HG03097 (cell line): Measurements from ENCODE around the gene PBXIP1.

ENCODE experiments used
- ATAC-seq: cut with Tn5 transposase; IDR thresholded peaks from one replicate; pipeline ENCODE4 v1.9.1; 2021; ENCODE audit not compliant: unreplicated experiment, low FRiP score

Gene PBXIP1, protein sequence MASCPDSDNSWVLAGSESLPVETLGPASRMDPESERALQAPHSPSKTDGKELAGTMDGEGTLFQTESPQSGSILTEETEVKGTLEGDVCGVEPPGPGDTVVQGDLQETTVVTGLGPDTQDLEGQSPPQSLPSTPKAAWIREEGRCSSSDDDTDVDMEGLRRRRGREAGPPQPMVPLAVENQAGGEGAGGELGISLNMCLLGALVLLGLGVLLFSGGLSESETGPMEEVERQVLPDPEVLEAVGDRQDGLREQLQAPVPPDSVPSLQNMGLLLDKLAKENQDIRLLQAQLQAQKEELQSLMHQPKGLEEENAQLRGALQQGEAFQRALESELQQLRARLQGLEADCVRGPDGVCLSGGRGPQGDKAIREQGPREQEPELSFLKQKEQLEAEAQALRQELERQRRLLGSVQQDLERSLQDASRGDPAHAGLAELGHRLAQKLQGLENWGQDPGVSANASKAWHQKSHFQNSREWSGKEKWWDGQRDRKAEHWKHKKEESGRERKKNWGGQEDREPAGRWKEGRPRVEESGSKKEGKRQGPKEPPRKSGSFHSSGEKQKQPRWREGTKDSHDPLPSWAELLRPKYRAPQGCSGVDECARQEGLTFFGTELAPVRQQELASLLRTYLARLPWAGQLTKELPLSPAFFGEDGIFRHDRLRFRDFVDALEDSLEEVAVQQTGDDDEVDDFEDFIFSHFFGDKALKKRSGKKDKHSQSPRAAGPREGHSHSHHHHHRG

DNA sequence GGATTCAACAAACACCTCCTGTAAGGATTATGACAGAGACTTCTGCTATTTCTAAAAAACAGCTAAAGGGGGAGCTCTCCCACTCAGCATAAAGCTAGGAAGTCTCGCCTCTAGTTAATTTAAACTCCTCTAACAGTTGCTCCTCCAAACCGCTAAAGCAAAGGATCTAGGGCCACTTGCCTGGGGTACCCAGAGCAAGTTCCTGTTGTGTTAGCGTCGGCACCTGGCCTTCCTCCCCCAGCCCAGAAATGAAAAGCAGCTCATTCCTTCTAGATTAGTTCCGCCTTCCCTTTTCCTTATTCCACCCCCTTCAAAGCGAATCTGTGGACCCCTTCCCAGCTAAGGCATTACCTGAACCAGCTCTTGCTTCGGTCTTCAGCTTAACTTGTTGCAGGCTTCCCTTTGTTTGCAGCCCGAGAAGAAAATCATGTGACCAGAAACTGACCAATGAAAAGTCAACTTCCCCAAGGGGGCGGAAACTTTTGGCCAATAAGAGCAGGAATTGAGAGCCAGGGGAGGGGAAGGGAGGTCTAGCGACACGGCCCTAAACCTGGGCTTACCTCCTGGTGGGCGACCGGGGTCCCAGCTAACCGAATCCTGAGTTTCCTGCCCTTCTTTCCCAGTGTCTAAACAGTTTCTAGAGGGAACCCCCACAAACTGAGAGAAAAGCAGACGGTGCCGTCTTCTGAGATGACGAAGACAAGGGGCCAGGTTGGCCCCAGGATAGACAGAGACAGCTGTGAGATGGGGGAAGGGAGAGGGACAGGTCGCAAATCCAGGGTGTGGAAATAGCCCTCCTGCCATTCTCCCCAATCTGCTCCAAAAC, at the start of gene PBXIP1:
Gene PBXIP1 (minus strand): TSS at position 382 of the 826 bp plus-strand sequence. CDS start 2,378 bp downstream, outside the sequence.
- ATAC-seq: peak; percentile 49

DNA sequence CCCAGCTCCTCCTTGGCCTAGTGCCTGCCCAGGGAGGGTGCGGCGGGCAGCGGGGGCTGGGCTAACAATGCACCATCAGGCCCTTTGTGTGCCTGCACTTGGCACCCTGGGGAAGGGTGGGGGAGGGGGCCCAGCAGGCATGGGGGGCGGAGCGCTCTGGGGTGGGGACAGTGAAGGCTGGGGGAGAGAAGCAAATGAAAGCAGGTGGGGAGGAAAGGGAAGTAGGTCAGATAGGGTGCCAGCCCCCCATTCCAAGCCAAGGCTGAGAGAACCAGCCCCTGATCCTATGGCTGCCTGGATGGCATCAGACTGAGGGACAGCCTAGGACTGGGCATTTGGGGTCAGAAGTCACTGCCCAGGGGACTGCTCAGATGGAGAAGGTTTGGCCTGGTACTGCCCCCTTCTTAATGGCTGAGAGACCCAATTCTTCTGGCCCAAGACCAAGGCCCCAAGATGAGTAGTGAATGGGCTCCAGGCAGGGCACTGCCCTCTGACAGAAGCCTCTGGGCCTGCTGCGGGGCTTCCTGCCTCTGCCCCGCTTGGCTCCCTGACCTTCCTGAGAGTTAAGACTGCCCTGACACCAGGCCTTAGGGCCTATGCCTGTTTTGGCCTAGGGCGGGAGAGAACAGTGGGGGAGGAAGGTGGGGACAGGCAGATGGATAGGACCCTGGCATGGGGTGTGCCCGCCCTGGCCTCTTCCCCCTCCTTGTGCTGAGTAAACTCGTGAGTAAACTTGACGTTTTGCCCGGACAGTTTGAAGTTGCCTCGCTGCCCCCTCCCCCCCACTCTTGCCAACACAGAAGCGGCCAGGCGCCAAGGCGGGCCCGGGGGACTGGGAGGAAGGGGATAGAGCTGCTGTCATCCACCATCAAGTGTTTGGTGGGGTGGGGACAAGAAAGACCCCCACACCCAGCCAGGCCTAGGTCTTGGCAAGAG, 49.4 kb upstream of the PBXIP1 start:
- ATAC-seq: no peak

DNA sequence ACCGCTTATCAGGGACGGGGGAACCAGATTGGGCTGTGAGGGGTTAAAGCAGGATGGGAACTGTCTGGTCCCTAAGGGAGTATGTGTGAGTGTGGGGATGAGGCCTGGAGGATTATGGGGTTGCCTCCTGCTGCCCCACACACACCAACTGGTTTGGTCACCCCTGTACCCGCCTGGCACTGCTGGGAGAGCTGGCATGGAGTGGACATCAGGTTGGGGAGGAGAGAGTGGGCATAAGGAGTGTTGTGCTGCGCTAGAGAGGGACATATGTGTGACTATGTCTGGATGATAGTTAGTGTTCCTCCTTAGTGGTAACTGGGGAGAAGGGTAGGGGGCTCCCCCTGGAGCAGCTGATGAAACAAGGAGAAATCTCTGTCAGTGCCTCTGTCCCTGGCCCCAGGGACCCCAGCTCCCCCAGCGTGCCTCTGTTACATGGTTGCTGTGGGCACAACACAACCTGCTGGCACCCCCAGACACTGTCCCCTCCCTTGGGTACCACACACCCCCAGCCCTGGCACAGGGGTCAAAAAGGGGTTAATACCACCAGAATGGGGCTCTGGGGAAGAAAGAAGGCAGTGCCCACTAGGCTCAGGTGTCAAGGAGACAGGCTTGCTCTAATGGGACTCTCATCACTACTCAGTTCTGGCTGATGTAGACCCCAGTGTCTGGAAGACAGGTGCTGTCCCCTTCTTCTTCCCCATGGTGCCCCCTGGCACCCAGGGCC, 48.6 kb upstream of the PBXIP1 start:
- ATAC-seq: no peak

DNA sequence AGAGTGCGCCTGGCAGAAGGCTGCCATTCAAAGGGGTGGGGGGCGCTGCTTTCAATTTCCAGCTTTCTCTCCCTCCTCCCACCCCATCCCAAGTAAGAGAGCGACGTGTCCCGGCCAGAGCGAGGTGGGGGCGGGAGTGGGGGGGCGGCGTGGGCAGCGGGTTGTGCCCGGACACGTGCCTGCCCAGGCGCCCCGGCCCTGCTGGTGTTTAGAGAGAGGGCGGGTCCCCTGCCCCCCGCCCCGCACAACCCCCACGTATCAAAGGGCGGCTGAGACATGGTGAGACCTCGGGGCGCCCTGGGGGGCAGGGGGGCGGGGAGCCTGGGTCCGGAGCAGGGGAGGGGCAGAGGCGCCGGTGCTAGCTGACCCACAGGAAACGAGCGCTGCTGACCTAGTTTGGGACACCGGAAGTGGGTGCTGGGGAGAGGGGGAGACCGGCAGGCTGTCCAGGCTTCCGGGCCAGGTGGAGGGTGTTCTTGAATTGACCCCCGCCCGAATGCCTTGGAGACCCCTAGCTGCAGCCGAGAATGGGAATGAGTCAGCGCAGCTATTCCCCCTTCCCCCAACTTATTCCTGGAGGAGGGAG, 48.0 kb upstream of the PBXIP1 start:
- no peak for ATAC-seq

DNA sequence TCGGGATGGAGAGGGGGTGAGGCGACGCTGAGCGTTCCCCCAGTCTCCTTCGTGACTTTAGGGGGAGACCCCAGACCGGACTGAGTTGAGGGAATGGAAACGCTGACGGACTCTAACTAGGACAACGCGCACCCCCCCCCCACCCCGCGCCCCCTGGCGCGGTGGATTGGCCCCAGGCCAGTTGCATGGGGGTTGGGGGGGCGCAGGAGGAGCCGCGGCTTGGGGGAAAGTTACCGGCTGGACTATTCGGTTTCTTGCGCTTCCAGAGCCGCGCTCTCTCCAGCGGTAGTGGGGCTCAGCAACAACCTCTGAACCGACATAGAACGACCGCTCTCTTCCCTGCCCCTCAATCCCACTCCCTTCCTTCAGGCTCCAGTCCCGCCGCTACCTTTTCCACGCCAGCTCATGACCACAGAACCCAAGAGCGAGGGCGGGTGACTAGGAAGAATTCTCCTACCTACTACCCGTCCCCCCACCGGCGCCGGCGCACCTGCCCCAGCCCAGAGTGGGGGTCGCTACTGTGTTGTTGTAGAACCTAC, 47.4 kb upstream of the PBXIP1 start:
- ATAC-seq: no peak

DNA sequence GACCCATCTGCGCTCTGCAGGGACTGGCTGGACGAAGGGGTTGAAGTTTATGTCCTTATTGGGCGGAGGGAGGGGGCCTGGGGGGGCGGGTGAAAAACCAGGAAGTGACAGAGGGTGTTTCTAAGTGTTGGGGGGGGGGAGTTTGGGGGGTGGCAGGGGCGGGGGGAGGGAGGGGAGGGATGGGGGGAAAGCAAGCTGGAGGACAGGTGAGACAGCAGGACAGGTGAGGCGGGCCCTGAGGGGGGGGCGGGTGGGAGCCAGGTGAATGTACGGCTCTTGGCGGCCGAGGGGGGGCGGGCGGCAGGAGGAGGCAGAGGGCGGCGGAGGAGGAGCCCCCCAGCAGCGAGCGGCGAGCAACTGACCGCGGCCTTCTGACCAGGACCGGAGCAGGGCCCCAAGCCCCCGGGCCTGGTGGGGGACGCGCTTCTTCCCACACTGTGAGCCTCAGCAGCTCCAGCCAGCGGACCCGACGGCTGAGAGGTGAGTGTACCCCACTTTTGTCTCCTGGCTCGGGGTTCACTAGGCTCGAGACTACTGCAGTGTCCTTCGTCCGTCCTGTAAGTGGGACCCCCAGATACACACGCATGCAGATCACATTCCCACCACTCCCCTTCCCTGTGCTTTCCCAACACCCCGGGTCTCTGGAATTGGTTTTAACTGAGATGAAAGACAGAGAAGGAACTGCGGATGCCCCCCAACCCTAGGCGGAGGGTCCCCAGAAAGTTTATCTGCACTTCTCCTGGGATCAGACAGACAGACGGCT, 46.7 kb upstream of the PBXIP1 start, which contains the start of gene ZBTB7B:
Gene ZBTB7B (plus strand): TSS at position 339 of the 763 bp plus-strand sequence. CDS start 11,859 bp downstream, outside the sequence.
- ATAC-seq: no peak

DNA sequence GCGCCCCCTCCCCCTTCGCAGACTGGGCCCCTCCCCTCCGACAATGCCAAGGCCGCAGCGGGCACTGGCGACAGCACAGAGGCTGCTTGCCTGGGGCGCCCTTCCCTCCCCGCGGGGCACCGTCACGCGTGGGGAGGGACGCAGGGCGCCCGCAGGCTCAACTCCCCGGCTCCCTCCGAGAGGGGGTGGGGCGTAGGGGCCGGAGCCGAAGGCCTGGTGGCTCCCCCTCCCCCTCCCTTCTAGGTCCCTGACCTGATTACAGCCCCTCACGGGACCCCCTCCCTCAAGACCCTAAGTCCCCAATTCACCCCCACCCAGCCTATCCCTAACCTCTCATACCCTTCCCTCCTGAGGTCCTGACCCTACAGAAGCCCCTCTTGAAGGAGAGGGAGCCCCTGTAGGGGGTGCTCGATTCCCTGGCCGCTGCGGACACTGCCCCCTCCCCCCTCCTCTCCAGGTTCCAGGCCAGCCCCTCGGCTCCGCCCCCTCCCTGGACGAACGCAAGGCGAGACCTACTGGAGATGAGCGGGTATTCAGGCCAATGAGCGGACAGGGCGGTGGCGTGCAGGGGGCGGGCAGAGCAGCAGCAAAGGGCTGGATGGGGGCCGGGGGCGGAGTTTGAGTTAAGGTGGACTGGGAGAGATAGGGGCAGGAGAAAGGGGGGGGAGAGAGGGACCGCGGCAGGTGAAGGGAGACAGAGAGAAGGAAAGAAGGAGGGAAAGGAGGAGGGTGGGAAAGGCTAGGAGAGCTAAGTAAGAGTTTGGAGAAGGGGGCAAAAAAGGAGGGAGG, 46.0 kb upstream of the PBXIP1 start:
- ATAC-seq: peak; percentile 43

DNA sequence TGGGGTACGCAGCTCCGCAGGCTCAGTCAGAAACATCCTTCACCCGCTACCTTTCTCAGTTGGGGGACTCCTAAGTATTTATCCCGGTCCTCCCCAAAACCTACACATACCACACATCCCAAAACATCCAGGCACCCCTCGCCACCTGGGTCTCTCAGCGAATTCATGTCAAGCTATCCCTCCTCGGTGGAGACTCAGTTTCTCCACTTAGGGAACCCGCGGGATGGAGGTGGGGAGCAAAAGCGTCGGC, 45.5 kb upstream of the PBXIP1 start:
- no peak for ATAC-seq

DNA sequence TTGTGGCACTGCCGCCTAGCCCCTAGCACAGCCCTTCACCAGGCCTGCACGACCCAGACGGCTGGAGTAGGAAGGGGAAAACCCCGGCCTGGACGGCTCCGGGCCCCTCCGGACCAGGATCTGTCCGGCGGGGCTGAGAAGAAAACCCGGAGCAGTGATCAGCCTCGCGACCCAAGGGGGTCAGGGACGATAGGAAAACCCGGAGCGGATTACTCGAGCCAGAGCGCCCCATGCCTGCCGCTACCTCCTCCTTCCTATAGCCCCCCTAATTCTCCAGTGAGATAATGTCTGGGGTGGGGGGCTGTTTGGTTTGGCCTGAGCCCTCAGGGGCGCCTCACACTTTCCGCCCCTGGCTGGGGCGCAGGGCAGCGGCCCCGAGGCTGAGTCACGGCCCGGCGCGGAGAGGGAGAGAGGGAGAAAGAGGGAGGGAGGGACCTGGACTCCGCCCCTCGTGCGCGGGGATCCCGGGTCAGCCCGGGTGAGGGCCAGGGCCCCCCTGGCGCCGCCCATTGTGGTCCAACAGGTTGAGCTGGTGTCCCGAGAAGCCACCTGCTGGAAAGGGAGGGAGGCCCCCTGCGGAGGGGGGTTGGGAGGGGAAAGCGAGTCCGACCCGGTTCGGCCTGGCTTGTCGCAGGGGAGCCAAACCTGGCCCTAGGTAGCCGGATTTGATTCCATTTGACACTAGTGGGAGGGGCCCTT, 45.0 kb upstream of the PBXIP1 start:
- peak; percentile 35 for ATAC-seq

DNA sequence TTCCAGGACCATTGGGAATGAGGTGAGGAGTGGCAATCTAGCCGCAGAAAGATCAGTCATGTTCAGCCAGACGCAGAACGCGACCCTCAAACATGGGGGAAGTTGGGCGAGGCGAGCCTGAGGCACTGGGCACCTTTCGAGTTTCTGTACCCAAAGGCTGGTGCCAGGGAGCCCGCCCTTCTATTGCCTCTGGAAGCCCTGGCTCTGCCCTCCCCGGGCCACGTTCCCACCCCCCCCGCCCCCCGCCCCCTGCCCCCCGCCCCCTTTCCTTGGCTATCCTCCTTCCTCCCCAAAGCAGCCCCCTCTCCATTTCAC, 44.5 kb upstream of the PBXIP1 start:
- ATAC-seq: no peak

DNA sequence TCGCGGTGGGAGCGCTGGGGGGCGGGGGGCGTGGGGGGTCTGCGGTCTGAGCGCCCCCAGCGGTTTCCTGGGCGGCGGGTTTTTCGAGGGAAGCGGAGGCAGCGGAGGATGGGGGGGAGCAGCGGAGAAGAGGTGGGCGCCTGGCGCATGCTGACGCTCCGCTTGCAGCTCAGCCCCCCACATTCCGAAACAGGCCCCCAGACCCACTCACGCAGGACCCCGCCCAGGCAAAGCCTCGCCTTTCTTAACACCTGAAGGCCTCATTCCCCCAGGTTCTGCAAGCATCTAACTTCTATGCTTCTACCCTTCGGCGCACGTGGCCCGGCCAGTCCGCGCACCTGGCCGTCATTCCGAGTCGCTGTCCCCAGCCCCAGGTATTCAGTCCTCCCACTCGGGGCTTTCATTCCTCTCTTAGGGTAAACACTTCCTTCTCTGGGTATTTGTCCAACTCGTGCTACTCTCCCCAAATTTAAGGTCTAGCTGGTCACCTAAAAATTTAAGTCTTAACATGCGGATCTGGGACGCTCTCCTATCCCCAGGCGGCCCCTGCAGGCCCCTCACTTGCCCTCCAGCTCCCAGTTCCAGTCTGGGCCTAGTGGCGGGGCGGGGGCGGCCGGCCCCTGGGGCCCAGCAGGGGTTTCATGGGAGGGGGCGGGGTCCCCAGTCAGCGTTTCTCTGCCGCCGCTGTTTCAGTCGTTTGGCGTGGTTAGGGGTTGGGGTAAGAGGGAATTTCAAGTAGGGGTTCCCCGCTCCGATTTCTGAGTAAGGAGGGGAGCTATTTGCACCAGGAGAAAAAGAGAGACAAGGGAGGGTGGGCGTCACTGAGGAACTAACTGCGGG, 43.9 kb upstream of the PBXIP1 start:
- ATAC-seq: no peak

DNA sequence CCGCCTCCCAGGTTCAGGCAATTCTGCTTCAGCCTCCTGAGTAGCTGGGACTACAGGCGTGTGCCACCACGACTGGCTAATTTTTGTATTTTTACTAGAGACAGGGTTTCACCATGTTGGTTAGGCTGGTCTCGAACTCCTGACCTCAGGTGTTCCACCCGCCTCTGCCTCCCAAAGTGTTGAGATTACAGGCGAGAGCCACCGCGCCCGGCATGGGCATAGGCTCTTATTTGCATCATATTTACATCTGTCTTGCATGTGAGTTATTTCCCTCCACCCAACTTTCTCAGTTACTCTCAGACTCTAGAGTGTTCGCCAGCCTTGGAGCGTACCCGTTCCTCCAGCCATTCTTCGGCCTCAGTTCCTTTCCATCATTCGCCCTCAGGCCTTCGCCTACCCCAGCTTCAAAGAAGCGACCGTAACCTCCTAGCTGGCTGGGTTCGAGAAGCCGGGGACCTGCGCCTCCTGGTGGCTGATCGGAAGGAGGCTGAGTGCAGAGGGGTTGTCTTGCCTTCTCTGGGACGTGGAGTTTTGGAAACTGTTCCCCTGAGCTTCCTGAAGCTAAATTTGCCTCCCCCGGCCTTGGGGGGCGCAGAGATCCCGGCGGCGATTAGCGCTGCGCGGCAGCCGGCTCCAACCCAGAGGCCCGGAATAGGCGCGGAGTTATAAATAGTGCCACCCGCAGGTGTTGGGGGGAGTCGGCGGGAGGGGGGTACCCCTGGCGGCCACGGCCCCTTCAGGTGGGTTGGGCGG, 43.1 kb upstream of the PBXIP1 start:
- no peak for ATAC-seq

DNA sequence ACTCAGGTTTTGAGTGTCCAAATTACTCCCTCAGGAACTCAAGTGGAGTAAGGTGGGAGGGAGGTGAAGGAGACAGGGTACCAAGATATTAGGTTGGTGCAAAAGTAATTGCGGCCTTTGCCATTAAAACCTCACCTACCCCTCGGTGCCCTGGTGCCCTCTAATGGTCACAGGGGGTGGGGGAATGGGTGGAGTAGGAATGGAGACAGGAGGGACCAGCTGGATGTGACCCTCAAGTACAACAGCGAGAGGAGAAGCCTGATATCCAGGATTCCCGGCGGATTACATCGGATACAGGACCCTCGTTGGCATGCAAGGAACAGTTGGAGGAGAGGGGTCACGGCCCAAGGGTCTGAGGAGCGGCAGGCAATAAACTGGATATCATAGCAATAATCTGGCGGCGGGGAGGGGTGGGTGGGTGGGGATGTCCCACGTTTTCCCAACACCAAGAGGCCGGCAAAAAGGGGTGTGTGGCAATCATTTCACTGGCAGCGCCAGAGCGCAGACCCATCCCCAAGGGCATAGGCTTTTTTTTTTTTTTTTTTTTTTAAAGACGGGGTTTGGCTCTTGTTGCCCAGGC, 42.4 kb upstream of the PBXIP1 start:
- no peak for ATAC-seq

DNA sequence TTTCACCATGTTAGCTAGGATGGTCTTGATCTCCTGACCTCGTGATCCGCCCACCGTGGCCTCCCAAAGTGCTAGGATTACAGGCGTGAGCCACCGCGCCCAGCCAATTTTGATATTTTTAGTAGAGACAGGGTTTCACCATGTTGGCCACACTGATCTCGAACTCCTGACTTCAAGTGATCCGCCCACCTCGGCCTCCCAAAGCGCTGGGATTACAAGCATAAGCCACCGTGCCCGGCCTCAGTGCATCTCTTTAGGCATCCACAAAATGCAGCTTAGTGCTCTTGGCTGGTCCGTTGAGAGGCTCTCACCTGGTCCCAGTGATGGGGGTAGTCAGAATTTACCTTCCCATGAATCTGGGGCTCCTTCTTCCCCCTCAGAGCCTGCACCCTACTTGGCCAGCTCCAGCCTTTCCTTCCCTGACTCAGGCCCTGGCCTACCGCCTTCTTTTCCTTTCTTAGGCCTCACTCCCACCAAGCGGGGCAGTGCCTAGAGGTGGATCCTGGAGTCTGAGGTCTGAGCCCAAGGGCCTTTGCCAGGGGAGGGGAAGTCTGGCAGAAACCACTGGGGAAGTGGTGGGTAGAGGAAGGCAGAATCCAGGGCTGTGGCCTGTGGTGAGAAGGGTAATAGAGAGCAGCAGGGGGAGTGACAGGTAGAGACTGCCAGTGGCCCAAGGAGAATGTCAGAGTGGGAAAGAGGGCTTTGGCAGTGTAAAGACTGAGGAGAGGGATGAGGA, 41.2 kb upstream of the PBXIP1 start:
- no peak for ATAC-seq
